Testis (tissue), 2 donors: ENCODE data around the gene RRP9.

Source experiments
- POLR2A ChIP-seq: fragments of 450-650 bp; IDR thresholded peaks from one replicate; pipeline ENCODE4 v1.6.1; 2017; ENCODE audit warnings: antibody characterized with exemption, mild to moderate bottlenecking, moderate library complexity
- TF ChIP-seq, protein P1 (sequence below), 3 experiments: fragments of 450-650 bp in 2 of 3; fragments of 200-600 bp in 1 of 3; sonication (generic) in 1 of 3; IDR thresholded peaks; one replicate each; pipeline ENCODE4 v1.5.1; 2016 to 2019; ENCODE audit warnings: antibody characterized with exemption in 3 of 3, mild to moderate bottlenecking in 2 of 3, moderate library complexity in 1 of 3

DNA sequence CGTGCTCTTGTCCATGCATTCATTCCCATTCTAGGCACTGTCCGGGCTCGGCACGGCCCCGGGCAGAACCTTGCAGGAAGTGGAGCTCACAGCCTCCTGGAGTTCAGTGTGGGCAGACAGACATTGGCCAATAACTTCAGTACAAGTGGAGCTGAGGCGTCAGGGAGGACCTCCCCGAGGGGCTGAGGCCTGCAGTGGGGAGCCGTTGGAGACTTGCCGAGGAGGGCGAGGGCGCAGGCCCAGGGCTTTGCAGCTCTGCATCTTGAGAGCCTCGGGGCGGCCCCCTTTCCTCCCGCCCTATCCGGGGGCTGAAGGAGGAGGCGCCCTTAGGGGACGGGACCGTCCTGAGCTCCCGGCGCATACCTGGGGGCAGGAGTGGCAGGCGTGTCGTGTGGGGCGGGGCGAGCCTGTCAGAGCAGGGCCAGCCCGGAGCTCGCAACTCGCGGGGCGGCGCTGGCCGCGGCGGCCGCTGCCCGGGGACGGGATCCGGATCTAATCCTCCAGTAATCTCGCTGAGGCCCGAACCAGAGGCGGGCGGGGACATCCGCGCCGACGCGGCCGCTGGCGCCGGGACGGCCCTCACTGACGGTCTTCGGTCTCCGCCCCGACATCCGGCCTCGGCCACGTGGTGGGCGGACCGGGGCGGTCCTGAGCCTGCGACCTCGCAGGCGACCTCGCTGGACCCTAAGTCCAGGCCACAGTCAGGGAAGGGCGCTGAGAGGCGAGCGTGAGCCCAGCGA, 41.3 kb upstream of the RRP9 start, which contains the start of gene ACY1:
- TF ChIP-seq, protein P1, sequence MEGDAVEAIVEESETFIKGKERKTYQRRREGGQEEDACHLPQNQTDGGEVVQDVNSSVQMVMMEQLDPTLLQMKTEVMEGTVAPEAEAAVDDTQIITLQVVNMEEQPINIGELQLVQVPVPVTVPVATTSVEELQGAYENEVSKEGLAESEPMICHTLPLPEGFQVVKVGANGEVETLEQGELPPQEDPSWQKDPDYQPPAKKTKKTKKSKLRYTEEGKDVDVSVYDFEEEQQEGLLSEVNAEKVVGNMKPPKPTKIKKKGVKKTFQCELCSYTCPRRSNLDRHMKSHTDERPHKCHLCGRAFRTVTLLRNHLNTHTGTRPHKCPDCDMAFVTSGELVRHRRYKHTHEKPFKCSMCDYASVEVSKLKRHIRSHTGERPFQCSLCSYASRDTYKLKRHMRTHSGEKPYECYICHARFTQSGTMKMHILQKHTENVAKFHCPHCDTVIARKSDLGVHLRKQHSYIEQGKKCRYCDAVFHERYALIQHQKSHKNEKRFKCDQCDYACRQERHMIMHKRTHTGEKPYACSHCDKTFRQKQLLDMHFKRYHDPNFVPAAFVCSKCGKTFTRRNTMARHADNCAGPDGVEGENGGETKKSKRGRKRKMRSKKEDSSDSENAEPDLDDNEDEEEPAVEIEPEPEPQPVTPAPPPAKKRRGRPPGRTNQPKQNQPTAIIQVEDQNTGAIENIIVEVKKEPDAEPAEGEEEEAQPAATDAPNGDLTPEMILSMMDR (IDR thresholded peaks at IDR 0.05): no peak
- no peak for TF ChIP-seq POLR2A
